Fibroblast of villous mesenchyme (primary cell): Measurements from ENCODE around the gene SGSM1. TPM values are rescaled to one million over a fixed set of nuclear protein-coding genes. Genes with fewer than 3 reads are reported as not detected.

Experiments
- DNase-seq: peaks from one replicate; pipeline ENCODE4 v3.0.0-alpha.2; 2010; ENCODE audit warnings: low read depth
- H3K4me3 ChIP-seq: 2 replicates; pipeline ENCODE4 v1.5.1; 2011; ENCODE audit warnings: low read depth, mild to moderate bottlenecking, low read length
- CTCF ChIP-seq: IDR thresholded peaks from 2 replicates; pipeline ENCODE4 v1.5.1; 2012; ENCODE audit warnings: low read depth, mild to moderate bottlenecking, low read length; ENCODE audit not compliant: insufficient read depth
- total RNA-seq: library from RNA; depleted of rRNA; stranded (reverse); fragments of >200 nt; gene quantifications from 2 replicates; pipeline ENCODE4 v1.2.3, GENCODE V29; 2012

SGSM1 gene
- total RNA-seq, 1 donor: not detected

- H3K4me3 ChIP-seq: no peak overlapping the region
- DNase-seq: no peak
- no peak for TF ChIP-seq CTCF
These were observed 114.0 kb downstream of the SGSM1 start for GRCh38 chr22:24920029-24920428.

- no peak for TF ChIP-seq CTCF
- H3K4me3 ChIP-seq: no peak overlapping the region
- DNase-seq: no peak
These were observed 119.8 kb downstream of the SGSM1 start for GRCh38 chr22:24925586-24926427.

- no peak overlapping the region for H3K4me3 ChIP-seq
- TF ChIP-seq CTCF: no peak
- no peak for DNase-seq
These were observed 120.4 kb downstream of the SGSM1 start for GRCh38 chr22:24926428-24926725.

GRCh38 chr22:24926849-24927579 is 121.0 kb downstream of the SGSM1 start:
- peak; percentile 18 for DNase-seq

GRCh38 chr22:24928322-24928721 is 122.3 kb downstream of the SGSM1 start:
- TF ChIP-seq CTCF: no peak
- no peak overlapping the region for H3K4me3 ChIP-seq
- no peak for DNase-seq

More at GRCh38 chr22:24926849-24927579, 121.0 kb downstream of the SGSM1 start:
- TF ChIP-seq CTCF: no peak
- no peak overlapping the region for H3K4me3 ChIP-seq

- H3K4me3 ChIP-seq: no peak overlapping the region
- TF ChIP-seq CTCF: no peak
- no peak for DNase-seq
These were observed 124.7 kb downstream of the SGSM1 start for GRCh38 chr22:24930678-24931077.
